ENCODE results near the gene TTC34.
"Not testable (repeated sequence)": the region's sequence is repeated elsewhere in the genome, so short reads cannot be mapped to it uniquely, and the experiment has no call there.

TTC34 gene

DNA sequence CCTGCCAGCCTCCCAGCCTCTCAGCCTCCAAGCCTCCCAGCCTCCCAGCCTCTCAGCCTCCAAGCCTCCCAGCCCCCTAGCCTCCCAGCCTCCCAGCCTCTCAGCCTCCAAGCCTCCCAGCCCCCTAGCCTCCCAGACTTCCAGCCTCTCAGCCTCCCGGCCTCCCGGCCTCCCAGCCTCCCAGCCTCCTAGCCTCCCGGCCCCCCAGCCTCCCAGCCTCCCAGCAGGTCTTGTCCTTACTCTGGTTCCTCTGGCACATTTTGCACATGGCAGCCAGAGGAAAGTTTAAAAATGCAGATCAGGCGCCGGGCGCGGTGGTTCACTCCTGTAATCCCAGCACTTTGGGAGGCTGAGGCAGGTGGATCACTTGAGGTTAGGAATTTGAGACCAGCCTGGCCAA is 2.5 kb downstream of the TTC34 start:
- DNase-seq (ENCODE audit: low spot score), result not testable (repeated sequence)

DNA sequence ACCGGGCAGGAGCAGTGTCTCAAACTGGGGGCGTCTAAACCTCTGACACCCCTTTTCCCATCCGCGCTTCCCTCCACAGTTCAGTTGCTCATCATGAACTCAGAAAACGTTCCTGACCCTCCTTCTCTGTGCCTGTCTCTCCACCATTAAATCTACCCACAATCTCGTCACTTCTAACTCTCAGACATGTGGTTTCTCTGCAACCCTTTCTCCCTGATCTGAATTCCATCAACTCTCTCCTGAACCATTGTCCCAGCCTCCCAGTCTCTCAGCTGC is 3.8 kb downstream of the TTC34 start:
- DNase-seq (ENCODE audit: low spot score), result no peak

DNA sequence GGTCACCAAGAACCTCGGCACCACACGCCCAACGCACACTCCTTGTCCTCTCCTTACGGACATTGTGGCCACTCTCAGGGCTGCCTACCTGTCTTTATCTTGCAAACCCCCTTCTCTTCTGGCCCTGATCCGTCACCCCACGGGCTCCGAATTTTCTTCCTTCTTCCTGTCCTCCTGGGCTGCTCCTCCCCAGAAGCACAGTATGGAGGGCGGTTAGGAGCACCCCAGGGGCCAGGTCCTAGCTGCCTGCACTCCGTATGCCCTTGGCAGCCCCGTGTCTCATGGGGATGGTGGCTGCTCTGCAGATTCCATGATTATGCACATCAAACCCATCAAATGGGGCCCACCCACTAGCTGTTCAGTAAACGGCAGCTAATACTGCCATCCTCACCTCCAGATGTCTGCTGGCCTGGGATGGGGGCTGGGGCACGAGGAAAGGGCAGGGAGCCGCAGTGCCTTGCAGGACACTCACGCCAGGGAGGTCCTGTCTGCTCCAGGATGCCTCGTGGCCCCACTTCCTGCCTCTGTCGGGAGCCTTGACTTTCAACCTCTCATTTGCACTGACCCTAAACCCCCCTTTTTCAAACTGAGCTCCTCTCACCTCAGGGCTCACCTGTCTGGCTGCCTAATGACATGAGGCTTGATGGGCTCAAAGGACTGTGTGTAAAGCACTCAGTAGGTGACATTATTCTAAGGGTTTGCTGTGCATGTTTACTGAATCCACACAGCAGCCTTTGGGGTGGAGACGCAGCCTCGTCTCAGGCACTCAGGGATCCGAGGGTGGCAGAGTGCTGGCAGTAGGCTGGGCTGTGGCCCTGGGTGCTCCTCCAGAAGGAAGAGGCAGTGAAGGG is 4.4 kb downstream of the TTC34 start:
- DNase-seq (ENCODE audit: low spot score), result no peak

DNA sequence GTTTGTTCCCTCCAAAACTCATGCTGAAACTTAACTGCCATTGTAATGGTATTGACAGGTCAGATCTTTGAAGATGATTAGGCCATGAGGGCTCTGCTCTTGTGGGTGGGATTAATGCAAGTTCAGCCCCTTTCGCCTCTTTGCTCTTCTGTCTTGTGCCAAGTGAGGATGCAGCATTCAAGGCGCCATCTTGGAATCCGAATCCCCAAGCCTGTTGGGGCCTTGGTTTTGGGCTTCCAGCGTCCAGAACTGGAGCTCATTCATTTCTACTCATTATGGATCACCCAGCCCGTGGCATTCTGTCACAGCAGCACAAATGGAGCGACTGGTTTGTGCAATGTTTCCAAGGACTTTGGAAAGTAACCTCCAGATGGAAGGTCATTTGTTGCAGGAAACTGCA is 5.6 kb downstream of the TTC34 start:
- DNase-seq (ENCODE audit: low spot score), result no peak

DNA sequence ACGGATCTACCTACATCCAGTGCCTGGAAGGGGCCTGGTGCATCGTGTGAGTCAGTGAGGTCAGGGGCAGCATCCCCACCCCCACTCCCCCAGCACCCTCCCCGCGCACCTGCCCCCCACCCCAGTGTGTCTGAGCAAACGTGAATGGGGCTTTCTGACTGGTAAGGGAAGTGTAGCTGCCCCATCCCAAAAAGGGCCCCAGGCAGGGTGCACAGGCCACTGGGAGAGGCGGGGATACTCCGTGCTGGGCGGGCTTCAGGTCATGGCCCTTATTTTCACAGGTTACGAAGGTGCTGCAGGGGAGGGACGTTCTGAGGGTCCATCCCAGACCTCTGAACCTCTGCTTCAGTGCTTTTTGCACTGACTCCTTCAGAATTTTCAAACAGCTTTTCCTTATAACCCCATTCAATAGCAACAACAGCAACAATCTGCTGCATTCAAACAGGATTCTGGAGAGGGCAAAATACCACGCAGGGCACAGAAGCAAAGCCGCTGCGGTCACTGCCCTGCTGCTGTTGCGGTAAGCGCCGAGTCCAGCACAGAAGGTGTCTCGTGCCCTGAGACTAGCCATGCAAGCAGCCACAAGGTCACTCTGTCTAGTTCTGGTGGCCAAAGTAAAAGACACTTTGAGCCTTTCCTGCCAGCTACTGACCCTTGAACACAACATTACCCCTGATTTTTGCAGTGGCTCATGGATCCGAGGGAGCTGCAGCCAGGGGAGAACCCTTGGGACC is 10.3 kb downstream of the TTC34 start:
- DNase-seq (ENCODE audit: low spot score), result no peak

DNA sequence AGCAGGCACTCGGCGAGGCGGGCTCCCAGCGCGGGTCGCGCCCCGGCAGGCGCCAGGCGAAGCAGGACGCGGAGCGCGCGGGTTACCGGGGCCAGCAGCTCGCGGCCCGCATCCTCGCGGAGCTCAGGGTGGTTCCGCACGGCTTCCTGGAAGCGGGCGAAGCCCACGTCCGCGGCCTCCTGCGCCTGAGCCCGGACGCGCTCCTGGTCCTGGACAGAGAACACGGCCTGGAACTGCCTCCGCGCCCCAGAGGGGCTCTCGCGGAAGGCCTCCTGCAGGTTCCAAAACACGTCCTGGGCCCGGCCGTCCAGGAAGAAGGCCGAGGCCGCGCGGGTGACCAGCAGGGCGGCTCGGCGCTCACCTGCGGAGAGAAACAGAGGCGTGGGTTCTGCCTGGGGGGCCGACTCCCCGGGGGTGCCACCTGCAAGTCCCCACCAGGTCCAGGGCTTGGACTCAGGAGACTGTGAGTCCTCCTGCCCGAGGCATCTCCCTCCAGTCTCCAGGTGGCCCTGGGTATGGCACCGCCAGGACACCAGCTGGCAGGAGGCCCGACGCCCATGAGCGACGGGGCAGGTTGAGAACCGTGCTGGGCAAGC is 11.4 kb downstream of the TTC34 start:
- DNase-seq (ENCODE audit: low spot score), result no peak

DNA sequence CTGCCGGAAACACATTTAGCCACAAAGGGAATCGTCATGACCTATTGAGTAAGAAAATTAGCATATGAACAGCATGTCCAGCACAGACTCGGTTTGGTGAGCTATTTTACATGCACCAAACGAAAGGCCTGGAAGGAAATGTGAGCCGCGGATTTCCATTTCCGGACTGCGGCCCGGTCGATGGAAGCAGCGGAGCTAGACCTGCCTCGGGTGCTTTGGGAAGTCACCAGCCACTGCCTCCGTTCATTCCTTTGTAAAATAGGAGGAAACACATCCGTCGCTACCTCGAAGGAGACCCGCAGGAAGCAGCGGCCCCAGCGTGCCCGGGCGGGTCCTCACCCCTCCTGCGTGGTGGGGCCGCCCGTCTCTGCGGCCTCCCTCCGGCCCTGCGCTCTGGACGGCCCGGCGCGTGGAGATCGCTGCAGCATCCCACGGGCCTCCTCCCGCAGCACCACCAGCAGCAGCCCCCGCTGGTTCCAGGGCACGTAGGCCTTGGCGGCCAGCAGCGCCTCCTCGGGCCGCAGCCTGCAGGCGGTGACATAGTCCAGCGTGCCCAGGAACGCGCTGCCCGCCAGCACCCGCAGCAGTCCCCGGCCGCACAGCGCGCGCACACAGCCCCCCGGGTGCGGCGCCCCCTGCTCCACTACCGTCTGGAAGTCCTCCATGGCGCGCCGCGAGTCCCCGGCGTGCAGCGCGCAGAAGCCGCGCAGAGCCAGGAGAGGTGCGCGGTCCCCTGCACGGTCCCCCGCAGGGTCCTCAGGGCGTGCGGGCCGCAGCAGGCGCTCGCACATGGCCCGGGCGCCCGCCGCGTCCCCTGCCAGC is 12.1 kb downstream of the TTC34 start:
- no peak for DNase-seq (ENCODE audit: low spot score)

DNA sequence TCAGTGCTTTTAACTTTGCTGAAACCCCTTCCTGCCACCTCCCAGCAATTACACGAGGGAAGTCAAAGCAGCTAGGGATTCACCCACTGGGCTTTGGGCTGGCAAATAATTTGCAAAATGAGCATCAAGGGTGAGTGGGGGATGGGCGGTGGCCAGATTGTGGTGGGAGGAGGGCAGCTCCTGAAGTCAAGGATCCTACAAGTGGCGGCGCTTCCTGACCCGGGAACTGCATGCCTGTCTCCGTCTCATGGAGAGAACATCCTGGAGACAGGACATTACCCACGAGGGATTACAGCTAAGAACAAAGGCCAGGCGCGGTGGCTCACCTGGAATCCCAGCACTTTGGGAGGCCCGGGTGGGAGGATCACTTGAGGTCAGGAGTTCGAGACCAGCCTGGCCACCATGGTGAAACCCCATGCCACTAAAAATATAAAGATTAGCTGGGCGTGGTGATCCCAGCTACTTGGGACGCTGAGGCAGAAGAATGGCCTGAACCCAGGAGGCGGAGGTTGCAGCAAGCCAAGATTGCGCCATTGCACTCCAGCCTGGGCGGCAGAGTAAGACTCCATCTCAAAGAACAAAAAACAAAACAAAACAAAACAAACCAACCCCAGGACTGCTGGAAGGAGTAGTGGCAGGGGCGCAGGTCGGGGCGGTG is 12.9 kb downstream of the TTC34 start:
- no peak for DNase-seq (ENCODE audit: low spot score)

DNA sequence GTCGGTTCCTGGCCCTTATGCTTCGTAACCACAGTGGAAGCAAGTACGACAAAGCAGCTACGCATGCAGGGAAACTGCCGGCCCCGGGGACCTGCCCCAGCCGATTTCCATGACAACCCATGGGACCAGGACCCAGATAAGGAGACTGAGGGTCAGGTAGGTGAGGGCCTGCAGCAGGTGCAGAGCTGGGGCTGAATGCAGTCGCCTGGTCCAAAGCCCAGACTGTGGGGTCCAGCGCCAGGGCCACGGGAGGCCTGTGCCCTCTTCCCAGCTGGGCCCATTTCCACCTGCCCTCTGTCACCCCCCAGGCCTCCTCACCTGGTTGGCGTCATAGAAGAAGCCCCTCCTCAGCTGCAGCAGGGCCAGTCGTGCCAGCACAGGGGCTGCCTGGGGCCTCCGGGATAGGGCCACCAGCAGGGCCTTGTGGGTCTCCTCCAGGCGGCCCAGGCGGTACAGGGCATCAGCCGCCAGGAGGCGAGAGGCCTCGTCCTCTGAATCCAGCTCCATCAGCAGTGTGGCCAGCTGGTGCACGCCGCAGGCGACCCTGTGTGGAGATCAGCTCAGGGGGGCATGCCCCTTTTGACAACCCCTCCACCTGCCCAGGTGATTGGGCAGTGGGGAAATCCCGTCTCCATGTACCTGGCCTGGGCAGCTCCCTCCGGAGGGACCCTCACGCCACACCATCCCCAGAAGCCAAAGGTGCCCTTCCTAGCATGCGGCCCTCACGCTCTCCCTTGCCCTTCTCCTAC is 14.2 kb downstream of the TTC34 start:
- no peak for DNase-seq (ENCODE audit: low spot score)

DNA sequence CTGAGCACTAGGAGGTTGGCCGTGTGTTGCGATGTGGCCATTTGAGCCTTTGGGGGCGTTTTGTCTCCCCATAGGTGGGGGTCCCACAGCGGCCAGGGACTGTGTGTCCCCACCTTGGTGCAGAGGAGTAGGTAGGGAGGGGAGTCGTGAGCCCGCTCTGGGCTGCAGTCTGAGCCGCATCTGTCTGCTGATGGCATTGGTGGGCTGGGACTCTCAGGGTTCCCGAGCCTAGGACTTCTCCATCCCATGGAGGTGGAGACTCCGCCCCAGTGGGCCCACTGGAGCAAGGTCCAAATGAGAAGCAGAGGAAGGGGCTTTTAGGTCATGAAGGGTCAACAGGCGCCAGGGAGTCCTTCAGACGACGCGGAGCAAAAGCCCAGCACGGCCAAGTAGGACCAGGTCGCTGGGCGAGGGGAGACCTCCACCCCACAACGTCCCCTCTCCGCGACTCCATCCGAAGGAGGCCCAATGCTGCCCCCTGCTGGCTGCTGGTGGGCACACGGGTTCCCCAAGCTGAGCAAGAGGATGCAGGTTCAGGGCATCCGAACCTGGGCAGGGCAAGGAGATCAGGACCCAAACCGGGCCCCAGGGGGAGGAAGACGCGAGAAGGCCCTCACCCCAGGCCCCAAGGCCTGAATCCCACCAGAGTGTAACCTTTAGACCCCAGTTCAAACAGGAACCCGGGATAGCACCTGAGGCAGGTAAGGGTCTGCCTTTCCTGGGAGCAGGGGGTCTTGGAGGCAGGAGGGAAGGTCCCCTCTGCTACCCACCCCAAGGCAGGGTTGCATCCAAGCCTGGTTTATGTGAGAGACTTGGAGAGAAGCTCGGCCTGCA is 14.9 kb downstream of the TTC34 start:
- no peak for DNase-seq (ENCODE audit: low spot score)

DNA sequence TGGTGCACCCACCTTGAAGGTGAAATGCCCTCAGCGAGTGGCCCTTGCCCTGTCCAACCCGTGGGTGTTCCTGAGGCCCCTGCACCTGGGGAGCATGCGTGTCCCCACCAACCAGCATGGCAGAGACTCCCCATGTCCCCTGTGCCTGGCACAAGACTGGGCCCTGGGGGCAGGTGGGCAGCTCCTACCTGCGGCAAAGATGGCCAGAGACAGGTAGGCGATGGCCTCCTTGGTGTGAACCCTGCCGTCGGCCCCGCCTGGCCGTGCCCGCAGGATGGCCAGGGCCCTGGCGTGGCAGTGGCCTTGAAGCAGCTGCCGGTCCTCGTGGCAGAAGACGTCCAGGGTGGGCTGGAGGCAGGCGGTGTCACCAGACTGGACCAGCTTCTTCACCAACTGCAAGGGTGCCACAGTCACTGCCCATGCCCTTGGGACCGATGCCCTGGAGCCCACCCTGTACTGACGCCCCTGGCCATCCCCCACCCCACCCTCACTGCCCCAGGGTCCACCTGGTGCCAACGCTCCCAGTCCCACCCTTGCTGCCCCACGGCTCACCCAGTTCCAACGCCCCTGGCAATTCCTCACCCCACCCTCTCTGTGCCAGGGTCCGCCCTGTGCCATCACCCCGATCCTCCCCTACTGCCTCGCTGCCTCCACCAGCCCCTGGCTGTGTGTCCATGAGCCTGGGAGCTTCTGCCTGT is 15.7 kb downstream of the TTC34 start:
- DNase-seq (ENCODE audit: low spot score), result no peak

DNA sequence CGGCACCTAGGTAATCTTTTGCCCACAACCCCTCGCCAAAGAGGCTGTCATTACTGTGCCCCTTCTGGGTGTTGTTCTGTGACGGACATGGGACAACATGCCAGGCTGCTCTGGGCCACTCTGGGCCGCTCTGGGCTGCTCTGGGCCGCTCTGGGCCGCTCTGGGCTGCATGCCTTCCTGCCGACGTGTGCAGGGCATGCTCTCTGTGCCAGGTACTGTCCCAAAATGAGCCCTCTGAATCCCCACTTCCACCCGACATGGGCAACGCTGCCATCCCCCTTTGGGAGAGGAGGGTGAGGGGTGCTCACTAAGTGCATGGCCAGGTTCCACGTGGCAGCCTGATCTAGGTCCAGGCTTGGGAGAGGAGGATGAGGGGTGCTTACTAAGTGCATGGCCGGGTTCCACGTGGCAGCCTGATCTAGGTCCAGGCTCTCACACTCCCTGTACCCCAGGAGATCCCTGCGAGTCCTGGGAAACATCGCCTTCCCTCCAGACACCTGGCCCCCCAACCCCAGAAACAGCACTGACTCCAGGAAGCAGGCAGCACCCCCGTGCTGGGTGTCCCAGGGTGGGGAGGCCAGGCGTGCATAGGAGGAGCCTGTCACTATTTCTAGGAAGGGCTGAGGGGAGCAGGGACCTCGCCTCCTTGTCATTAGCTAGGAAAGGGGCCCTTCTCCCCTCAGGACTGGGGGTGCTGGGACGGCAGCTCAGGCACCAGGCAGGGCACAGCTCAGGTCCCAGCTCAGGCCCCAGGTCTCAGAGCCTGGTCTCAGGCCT is 16.5 kb downstream of the TTC34 start:
- no peak for DNase-seq (ENCODE audit: low spot score)

DNA sequence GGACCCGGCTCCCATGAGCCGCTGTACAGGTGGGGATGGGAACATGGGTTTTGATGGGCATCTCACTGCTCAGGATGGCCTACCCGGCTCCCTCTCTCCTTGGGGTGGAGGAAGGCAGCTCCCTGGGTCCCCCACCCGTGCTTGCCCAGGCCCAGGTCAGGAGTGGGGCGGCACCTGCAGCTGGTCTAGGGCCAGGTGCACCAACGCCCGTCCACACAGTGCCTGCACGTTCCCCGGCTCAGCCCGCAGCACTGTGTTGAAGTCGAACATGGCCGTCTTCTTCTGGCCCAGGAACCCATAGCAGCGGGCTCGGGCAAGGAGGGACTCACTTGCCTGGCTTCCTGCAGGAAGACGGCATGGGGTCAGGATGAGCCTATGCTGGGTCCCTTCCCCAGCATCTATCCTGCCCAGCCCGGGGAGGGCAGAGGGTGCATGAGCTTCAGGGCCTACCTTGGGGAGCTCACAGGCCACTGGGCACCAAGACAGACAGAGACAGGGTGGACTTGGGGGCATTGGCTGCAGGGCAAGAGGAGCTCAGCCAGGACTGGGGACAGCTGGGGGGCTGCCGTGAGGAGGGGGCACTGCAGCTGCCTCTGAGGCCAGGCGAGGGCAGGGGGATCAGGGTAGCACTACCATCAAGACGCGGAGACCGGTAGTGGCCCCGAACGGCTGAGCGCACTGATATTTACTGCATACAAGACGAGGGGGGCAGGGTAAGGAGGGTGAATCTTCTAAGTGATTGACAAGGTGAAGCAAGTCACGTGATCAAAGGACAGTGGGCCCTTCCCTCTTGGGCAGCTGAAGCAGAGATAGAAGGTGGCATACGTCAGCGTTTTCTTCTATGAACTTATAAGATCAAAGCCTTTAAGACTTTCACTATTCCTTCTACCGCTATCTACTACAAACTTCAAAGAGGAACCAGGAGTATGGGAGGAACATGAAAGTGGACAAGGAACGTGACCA is 17.8 kb downstream of the TTC34 start:
- DNase-seq (ENCODE audit: low spot score), result no peak

DNA sequence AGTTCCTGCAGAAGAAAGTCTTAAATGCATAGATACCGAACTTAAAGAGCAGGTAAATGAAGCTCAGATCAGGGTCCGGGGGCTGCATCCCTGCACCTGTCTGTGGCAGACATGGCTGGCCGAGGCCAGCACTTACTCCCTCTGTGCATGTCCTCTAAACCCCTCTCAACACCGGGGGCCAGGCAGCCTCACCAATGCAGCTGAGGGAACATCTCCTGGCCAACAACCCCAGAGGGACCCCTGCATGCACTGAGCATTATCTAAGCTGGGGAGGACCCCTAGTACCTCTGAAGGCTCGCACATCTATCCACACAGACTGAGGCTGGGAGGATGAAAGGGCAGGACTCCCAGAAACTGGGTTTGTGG is 18.4 kb downstream of the TTC34 start:
- no peak for DNase-seq (ENCODE audit: low spot score)

DNA sequence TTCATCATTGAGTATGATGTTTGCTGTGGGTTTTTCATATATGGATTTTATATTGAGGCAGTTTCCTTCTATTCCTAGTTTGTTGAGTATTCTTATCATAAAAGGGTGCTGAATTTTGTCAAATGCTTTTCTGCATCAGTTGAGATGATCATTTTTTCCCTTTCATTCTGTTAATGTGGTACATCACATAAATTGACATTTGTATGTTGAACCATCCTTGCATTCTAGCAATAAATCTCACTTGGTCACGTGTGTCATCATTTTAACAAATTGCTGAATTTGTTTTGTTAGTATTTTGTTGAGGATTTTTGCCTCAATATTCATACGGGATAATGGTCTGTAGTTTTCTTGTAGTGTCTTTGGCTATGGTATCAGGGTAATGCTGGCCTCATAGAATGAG is 19.9 kb downstream of the TTC34 start:
- DNase-seq (ENCODE audit: low spot score), result no peak

DNA sequence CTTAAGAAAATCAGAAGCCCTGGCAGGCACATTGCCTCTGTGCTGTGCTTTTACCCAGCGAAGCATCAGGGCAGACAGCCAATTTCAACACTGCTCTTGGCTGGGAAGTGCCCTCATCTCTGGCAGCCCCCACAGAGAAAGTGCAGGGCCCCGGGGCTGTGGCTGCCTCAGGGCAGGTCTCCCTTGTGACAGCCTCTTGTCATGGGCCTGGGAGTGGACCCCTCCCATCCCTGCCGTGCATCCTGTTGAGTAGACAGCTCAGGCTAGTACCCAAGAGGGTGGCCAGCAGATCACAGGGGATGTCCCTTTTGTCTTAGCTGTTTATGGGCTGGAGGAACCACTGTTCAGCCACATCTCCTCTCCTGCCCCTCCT is 23.3 kb downstream of the TTC34 start:
- peak; percentile 27 for DNase-seq (ENCODE audit: low spot score)

DNA sequence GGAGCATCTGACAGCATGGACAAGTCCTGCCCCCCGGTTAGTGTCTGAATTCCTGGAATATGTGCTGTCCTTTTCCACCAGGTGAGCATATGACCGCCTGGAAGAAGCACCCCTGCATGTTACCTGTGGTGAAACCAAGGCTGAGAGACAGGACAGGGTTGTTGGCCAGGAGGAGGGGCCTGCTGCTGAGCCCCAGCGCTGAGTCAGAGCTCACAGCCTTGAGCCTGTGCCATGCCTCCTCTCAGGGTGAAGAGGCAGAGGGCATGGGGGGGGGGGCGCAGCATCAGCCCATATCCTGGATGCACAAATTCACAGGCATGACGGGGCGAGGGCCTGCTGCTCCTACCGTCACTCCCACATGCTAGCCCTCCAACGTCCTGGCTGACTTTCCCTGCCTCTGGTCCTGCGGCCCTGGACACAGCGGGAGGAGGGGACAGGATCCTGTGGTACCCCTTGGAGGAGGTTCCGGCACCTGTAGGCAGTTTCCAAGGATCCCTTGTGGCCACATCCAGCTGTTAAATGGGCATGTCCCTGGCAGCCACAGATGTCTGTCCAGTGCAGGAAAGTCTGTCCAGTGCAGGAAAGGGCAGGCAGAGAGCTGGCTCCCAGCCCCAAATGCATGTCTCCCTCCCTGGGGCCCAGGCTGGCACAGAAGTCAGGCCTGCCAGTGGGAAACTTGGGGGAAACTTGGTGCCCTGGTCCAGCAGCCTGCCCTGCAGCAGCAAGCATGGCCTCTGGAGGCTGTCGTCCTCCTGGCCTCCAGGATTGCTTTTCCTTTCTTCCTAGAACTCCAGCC is 23.9 kb downstream of the TTC34 start:
- DNase-seq (ENCODE audit: low spot score), result peak; percentile 21

All from ecto neural progenitor cell (in vitro differentiated cells).